Adipose tissue (tissue), 3 donors: Measurements from ENCODE around the gene NFATC2. TPM values are rescaled to one million over a fixed set of nuclear protein-coding genes. Genes with fewer than 3 reads are reported as not detected.
"Not testable (repeated sequence)": the region's sequence is repeated elsewhere in the genome, so short reads cannot be mapped to it uniquely, and the experiment has no call there.

ENCODE experiments used
- H3K27ac ChIP-seq: one replicate; pipeline ENCODE4 v1.5.1; 2013; ENCODE audit warnings: low read depth, low read length
- WGBS, 3 donors: extraction: QIAGEN DNeasy Blood & Tissue Kit; methylation state at CpG; one replicate each; pipeline ENCODE4 v1.1.7; 2013; 5-methylcytosine and 5-hydroxymethylcytosine counted together
- polyA plus RNA-seq, 3 donors: library from polyadenylated mRNA; stranded (reverse); fragments of 200-250 nt; gene quantifications; one replicate each; pipeline ENCODE4 v1.2.3, GENCODE V29; 2013
- donor health status: healthy with polysubstance abuse.
- donor health status: Bipolar disorder and iron deficiency.
- donor health status: healthy.

NFATC2 gene
- polyA plus RNA-seq, 3 donors = 1.0 to 6.8 (median 2.2) TPM

DNA sequence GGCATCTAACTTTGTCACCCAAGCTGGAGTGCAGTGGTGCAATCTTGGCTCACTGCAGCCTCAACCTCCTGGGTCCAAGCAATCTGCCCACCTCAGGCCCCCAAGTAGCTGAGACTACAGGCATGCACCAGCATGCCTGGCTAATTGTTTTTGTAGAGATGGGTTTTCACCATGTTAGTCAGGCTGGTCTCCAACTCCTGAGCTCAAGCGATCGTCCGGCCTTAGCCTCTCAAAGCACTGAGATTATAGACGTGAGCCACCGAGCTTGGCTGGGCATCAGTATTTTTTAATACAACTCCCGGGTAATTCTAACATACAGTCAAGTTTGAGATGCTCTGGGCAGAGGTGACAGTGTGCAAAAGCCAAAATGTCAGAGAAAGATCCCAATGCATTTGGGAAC lies 73.5 kb downstream of the NFATC2 start:
- 92 to 97% (median 94%) methylated on average over 6 of the region's 6 CpGs for WGBS, 3 donors
- H3K27ac ChIP-seq = no peak overlapping the region

DNA sequence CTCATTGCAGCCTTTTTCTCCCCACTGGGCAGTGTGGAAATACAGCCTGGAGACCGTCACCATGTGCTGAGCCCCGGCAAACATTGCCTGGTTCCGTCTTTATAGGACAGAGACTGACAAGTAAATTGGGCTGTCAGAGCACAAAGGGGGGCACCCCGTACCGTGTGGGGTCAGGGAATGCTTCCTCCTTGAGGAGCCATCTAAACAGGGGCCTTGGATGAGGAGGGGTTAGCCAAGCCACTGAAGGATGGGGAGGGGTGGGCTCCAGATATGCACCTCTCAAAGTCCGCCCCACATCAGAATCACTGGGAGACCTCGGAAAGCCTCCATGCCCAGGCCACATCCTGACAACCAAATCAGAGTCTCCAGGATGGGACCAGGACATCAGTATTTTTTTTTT lies 73.9 kb downstream of the NFATC2 start:
- WGBS, 3 donors = 94 to 95% (median 95%) methylated on average over 7 of the region's 7 CpGs
- H3K27ac ChIP-seq = no peak overlapping the region

- WGBS, 3 donors = 88 to 93% (median 91%) methylated on average over 10 of the region's 10 CpGs
- no peak overlapping the region for H3K27ac ChIP-seq
Measured at GRCh38 chr20:51467956-51468626, 74.4 kb downstream of the NFATC2 start.

DNA sequence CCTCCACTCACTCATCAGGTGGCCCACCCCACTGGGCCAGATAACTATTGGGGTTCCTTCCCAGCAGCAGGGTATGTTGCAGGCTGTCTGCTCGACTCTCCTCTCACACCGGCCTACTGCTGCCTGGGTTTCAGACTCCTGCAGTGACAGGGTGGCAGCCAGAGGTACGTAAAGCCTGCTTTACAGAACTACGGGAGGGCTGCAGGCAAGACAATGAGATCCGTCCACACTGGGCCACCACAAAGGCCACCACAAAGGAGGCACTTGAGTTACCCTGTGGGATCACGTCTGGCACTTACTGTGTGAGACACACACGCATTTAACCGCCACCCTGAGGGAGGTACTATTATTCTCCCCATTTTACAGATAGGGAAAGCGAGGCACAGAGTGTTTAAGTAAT lies 78.5 kb downstream of the NFATC2 start:
- H3K27ac ChIP-seq = no peak overlapping the region
- 83 to 89% (median 84%) methylated on average over 9 of the region's 9 CpGs for WGBS, 3 donors

DNA sequence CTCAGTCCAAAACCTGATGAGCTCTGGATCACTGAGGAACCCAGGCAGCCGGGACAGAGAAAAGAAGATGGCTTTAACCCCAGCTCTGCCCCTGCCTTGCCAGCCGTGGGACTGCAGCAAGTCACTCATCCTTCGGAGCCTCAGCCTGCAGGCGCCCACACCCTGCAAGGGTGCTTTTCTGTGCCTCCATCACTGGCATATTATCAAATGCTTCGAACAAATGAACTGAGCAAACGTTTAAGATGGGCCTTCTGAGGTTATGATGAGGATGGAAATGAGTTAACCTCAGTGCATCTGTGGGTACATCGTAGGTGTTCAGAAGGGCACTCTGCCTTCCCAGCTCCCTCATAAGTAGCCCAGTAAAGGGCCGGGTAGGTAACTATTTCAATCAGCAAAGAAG lies 79.0 kb downstream of the NFATC2 start:
- H3K27ac ChIP-seq = no peak overlapping the region
- WGBS, 3 donors = 82 to 88% (median 82%) methylated on average over 8 of the region's 8 CpGs

DNA sequence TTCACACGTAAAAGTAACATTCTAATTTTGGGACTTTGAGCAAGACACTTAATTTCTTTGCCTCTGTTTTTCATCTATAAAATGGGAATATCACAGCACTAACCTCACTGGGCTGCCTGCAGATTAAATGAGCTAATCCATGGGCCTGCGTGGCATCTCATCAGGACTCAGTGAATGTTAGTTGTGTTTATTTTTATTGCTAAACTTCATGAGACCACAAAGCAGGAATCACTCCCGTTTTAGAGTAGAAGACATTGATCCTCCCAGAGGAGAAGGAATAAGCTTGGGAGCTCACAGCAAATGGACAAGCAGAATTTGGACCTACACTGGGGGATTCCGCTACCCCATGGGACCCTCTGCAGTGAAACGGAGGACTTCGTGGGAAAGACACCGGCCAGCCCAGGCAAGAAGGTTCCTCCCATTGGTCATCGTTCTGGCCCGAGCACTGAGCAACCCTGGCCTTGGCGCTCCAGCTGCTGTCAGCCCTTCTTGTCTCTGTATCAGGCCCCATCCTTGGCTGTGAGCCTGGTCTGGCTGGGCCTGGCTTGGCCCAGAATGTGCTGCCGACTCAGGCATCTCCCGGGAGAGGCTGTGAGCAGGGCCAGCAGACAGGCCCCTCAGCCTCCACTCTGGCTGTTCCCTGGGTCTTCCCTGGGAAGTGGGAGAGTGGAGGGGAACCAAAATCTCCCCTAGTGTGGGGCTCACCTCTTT lies 79.8 kb downstream of the NFATC2 start:
- H3K27ac ChIP-seq = no peak overlapping the region
- 54 to 77% (median 63%) methylated on average over 12 of the region's 12 CpGs for WGBS, 3 donors

GRCh38 chr20:51461846-51462245 lies 80.7 kb downstream of the NFATC2 start:
- H3K27ac ChIP-seq = not testable (repeated sequence)
- WGBS, 3 donors = 65 to 99% (median 82%) methylated on average over 5 of the region's 5 CpGs

DNA sequence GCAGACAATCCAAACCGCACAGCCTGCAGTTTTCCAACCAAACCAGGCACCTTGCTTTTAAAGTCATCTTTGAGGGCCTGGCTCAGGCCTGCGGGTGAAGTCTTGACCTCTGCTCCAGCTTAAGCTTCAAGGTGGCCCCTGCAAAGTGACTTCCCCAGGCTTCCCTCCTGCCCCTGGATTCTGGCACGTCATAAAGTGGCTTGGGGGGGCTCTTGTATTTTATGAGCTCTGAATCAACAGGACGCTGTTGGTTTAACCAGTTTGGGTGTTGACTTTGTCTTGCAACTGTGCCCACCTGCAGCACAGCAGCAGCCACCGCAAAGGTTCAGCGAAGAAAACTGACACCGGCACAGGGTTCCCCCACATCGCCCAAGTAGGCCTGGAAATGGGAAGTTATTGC lies 81.2 kb downstream of the NFATC2 start:
- no peak overlapping the region for H3K27ac ChIP-seq

DNA sequence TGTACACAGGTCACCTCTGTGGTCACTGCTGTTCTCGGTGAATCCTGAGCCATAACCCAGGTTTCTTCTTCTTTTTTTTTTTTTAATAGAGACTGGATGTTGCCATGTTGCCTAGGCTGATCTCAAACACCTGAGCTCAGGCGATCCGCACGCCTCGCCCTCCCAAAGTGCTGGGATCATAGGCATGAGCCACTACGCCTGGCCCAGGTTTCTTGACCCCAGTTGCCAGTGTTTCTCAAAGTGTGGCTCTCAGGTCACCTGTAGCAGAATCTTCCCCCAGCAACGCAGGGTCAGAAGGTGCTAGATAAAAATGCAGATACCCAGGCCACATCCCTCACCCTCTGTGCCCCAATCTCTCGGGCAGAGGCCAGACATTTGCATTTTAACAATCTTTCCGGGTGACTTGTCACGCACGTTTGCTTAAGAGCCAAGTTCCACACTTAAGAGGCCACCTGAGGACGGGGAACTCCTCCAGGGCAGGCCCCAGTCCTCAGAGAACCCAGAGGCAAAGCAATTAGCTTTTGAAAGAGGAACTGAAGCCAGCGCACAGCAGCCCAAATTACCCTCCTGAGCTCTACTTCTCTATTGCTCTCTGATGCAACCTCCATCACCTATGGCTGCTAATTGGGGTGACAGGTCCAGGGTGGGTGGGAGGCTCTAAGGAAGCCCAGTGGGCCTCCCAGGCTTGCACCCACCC lies 81.8 kb downstream of the NFATC2 start:
- WGBS, 3 donors = 82 to 89% (median 88%) methylated on average over 13 of the region's 13 CpGs
- H3K27ac ChIP-seq = no peak overlapping the region

More for the DNA sequence above, 81.2 kb downstream of the NFATC2 start:
- 87 to 95% (median 89%) methylated on average over 8 of the region's 8 CpGs for WGBS, 3 donors

DNA sequence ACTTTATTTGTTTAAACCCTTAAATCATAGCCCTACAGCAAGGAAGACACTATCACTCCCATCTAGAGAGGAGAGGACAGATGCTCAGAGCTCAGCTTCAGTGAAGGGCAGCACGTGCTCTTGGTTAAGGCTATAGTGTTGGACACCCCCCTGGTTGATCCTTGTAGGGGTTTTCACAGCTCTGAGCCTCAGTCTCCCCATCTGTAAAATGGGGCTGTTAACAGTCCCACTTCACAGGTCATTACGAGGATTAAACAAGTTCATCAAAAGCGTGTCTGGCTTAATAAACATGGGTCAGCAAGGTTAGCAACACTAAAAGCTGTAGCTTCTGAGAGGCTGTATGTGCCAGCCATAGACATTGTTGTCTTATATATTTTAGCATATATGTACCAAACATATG lies 82.4 kb downstream of the NFATC2 start:
- H3K27ac ChIP-seq = no peak overlapping the region
- WGBS, 3 donors = 93 to 100% (median 96%) methylated on average over 3 of the region's 3 CpGs

GRCh38 chr20:51458751-51459439 lies 83.6 kb downstream of the NFATC2 start:
- WGBS, 3 donors = 92 to 97% (median 97%) methylated on average over 13 of the region's 13 CpGs
- no peak overlapping the region for H3K27ac ChIP-seq

- H3K27ac ChIP-seq = no peak overlapping the region
- 59 to 90% (median 72%) methylated on average over 2 to 3 of the region's 3 CpGs for WGBS, 3 donors
Measured at GRCh38 chr20:51457533-51457932, 85.0 kb downstream of the NFATC2 start.

- WGBS, 3 donors = 30 to 36% (median 32%) methylated on average over 24 of the region's 24 CpGs
- no peak overlapping the region for H3K27ac ChIP-seq
Measured at GRCh38 chr20:51456511-51457509, 85.7 kb downstream of the NFATC2 start.

- H3K27ac ChIP-seq = no peak overlapping the region
- 96 to 97% (median 97%) methylated on average over 9 of the region's 9 CpGs for WGBS, 3 donors
Measured at GRCh38 chr20:51454250-51454865, 88.2 kb downstream of the NFATC2 start.

GRCh38 chr20:51452734-51453365 lies 89.7 kb downstream of the NFATC2 start:
- whole genome bisulfite sequencing, 3 donors = 94 to 96% (median 94%) methylated on average over 13 of the region's 13 CpGs
- no peak overlapping the region for H3K27ac ChIP-seq

- no peak overlapping the region for H3K27ac ChIP-seq
- 91 to 96% (median 96%) methylated on average over 6 of the region's 6 CpGs for WGBS, 3 donors
Measured at GRCh38 chr20:51452091-51452613, 90.4 kb downstream of the NFATC2 start.

- H3K27ac ChIP-seq = no peak overlapping the region
- WGBS, 3 donors = 97 to 98% (median 97%) methylated on average over 12 of the region's 12 CpGs
Measured at GRCh38 chr20:51451484-51451883, 91.0 kb downstream of the NFATC2 start.
